Kidney (tissue), 14 donors: Measurements from ENCODE around the gene MAPK8. TPM values are rescaled to one million over a fixed set of nuclear protein-coding genes. Genes with fewer than 3 reads are reported as not detected.

ENCODE experiments used
- DNase-seq, 5 donors: peaks; one replicate each; pipeline ENCODE4 v3.0.0-alpha.2; 2013 to 2020
- FAIRE-seq: peaks from 2 replicates; lab custom pipeline; 2012; peaks lifted over from hg19 to GRCh38; lab: Jason Lieb, UNC
- H3K27ac ChIP-seq, 2 donors: one replicate each; pipeline ENCODE4 v1.7.0; 2013; ENCODE audit warnings: low read depth in 2 of 2, low read length in 2 of 2, inconsistent platforms in 1 of 2
- H3K27me3 ChIP-seq: one replicate; pipeline ENCODE4 v1.7.1; 2013; ENCODE audit warnings: low read length, inconsistent platforms; ENCODE audit not compliant: control insufficient read depth, insufficient read depth
- H3K36me3 ChIP-seq, 3 donors: one replicate each; pipeline versions ENCODE4 v1.7.0 to v1.7.1; 2013; ENCODE audit warnings: low read length in 3 of 3, control low read depth in 1 of 3, inconsistent platforms in 1 of 3; ENCODE audit not compliant: insufficient read depth in 3 of 3, control insufficient read depth in 2 of 3
- H3K4me1 ChIP-seq, 3 donors: one replicate each; pipeline versions ENCODE4 v1.7.0 to v1.7.1; 2013; ENCODE audit warnings: low read length in 3 of 3, inconsistent platforms in 1 of 3, low read depth in 1 of 3; ENCODE audit not compliant: control insufficient read depth in 2 of 3, insufficient read depth in 2 of 3
- H3K4me3 ChIP-seq, 3 donors: one replicate each; pipeline versions ENCODE4 v1.7.0 to v1.8.1; 2013; ENCODE audit warnings: low read length in 3 of 3, control low read depth in 1 of 3, inconsistent platforms in 1 of 3
- H3K9ac ChIP-seq, 3 donors: one replicate each; pipeline versions ENCODE4 v1.7.0 to v1.7.1; 2013; ENCODE audit warnings: low read length in 3 of 3, control low read depth in 1 of 3, inconsistent platforms in 1 of 3
- H3K9me3 ChIP-seq, 3 donors: one replicate each; pipeline versions ENCODE4 v1.7.0 to v1.7.1; 2013; ENCODE audit warnings: low read length in 3 of 3, control low read depth in 1 of 3, inconsistent platforms in 1 of 3; ENCODE audit not compliant: control insufficient read depth in 2 of 3, insufficient read depth in 1 of 3
- intact Hi-C: fragments of 100-400 bp; cut with DNase I; formaldehyde crosslinking; loops from one replicate; pipeline ENCODE4 v1.11.1; 2022
- polyA plus RNA-seq: library from polyadenylated mRNA; stranded (reverse); fragments of 350-450 nt; fragmentation: Illumina TruSeq; extraction: RNeasy Lipid Tissue Mini Kit (QIAGEN cat#74804); gene quantifications from one replicate; pipeline ENCODE4 v1.2.3, GENCODE V29; 2014; ENCODE audit warnings: low read depth, low replicate concordance; ENCODE audit not compliant: insufficient read depth
- total RNA-seq: library from RNA; stranded (reverse); fragmentation: NEBNext Ultra II Directional; extraction: Animal tissue kit (Norgen Biotek cat#: 25700); gene quantifications from one replicate; pipeline ENCODE4 v1.2.1, GENCODE V29; 2021
- TF ChIP-seq, protein P1 (sequence below): IDR thresholded peaks from 3 replicates; pipeline ENCODE4 v1.5.1; 2012; ENCODE audit warnings: mild to moderate bottlenecking, moderate library complexity, borderline replicate concordance; ENCODE audit not compliant: insufficient read depth; ENCODE audit errors: extremely low read depth
- donor health status: control.
- donor health status: control.
- donor health status: control.
- donor health status: control.
- donor health status: control.
- donor health status: DM: yes; HTN: yes; CAD: no.
- donor health status: Normal renal cell carcinoma (clear cell type).

Gene MAPK8
- total and polyA plus RNA-seq, 2 donors from 2014 or later = 17.0 to 36.7 TPM

GRCh38 chr10:48353246-48353645 is 46.8 kb downstream of the MAPK8 start:
- FAIRE-seq = no peak
- no peak overlapping the region for H3K4me3 ChIP-seq
- intact Hi-C loops = no loop called here
- TF ChIP-seq, protein P1, sequence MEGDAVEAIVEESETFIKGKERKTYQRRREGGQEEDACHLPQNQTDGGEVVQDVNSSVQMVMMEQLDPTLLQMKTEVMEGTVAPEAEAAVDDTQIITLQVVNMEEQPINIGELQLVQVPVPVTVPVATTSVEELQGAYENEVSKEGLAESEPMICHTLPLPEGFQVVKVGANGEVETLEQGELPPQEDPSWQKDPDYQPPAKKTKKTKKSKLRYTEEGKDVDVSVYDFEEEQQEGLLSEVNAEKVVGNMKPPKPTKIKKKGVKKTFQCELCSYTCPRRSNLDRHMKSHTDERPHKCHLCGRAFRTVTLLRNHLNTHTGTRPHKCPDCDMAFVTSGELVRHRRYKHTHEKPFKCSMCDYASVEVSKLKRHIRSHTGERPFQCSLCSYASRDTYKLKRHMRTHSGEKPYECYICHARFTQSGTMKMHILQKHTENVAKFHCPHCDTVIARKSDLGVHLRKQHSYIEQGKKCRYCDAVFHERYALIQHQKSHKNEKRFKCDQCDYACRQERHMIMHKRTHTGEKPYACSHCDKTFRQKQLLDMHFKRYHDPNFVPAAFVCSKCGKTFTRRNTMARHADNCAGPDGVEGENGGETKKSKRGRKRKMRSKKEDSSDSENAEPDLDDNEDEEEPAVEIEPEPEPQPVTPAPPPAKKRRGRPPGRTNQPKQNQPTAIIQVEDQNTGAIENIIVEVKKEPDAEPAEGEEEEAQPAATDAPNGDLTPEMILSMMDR = no peak
- no peaks in the 10 kb centered on the region for H3K4me1 ChIP-seq
- H3K27ac ChIP-seq = no peak overlapping the region
- no peak for DNase-seq
- H3K27me3 ChIP-seq = no peaks in the 10 kb centered on the region
- H3K9ac ChIP-seq = no peak overlapping the region
- no peaks in the 10 kb centered on the region for H3K9me3 ChIP-seq
- no peaks in the 10 kb centered on the region for H3K36me3 ChIP-seq

GRCh38 chr10:48357631-48358030 is 51.2 kb downstream of the MAPK8 start:
- no peak for DNase-seq
- no peak overlapping the region for H3K4me3 ChIP-seq
- H3K36me3 ChIP-seq = no peaks in the 10 kb centered on the region
- peaks cover 0 to 7% (median 0%) of the 10 kb centered on the region in 3 donors for H3K4me1 ChIP-seq
- TF ChIP-seq, protein P1 = no peak
- H3K9ac ChIP-seq = no peak overlapping the region
- H3K9me3 ChIP-seq = no peaks in the 10 kb centered on the region
- no peak for FAIRE-seq
- H3K27me3 ChIP-seq = no peaks in the 10 kb centered on the region
- intact Hi-C loops = no loop called here
- H3K27ac ChIP-seq = no peak overlapping the region

DNA sequence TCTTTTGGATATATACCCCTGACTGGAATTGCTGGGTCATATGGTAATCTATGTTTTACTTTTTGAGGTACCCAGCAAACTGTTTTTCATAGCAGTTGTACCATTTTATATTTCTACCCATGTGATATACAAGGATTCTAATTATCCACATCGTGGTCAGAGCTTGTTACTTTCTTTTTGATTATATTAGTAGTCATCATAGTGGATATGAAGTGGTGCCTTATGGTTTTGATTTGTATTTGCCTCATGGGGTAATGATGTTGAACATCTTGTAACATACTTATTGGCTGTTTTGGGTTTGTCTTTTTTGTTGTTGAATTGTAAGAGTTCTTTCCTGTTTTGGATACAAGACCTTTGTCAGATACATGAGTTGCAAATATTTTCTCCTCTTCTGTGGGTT is 51.7 kb downstream of the MAPK8 start:
- peaks cover 0 to 7% (median 0%) of the 10 kb centered on the region in 3 donors for H3K4me1 ChIP-seq
- no peaks in the 10 kb centered on the region for H3K9me3 ChIP-seq
- no peaks in the 10 kb centered on the region for H3K36me3 ChIP-seq
- intact Hi-C loops = no loop called here
- no peak overlapping the region for H3K4me3 ChIP-seq
- TF ChIP-seq, protein P1 = no peak
- DNase-seq (no peak), FAIRE-seq (no peak)
- no peak overlapping the region for H3K9ac ChIP-seq
- H3K27me3 ChIP-seq = no peaks in the 10 kb centered on the region
- H3K27ac ChIP-seq = no peak overlapping the region

DNA sequence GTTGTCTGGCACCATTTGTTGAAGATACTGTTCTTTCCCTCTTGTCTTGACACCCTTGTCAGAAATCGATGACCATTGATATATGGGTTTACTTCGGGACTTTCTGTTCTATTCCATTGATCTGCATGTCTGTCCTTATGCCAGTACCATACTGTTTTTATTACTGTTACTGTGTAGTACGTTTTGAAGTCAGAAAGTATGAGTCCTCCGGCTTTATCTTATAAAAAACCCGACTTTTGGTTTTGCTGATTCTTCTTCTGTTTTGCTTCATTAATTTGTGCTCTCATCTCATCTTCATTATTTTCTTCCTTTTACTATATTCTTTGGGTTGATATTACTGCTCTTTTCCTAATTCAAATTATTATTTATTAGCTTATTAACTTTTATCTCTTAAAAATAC is 52.4 kb downstream of the MAPK8 start:
- intact Hi-C loops = no loop called here
- Histone ChIP-seq H3K27ac (no peak overlapping the region), H3K9me3 (no peaks in the 10 kb centered on the region), H3K36me3 (no peaks in the 10 kb centered on the region), H3K9ac (no peak overlapping the region), H3K27me3 (no peaks in the 10 kb centered on the region), H3K4me3 (no peak overlapping the region), H3K4me1 (peaks cover 0 to 9% (median 0%) of the 10 kb centered on the region in 3 donors)
- FAIRE-seq = no peak
- DNase-seq = no peak
- TF ChIP-seq, protein P1 = no peak
